NCI-H146 (cell line): ENCODE measurements around the gene DCLRE1B.
A peak's percentile ranks its signal among the peaks of the same experiment; 100 is the strongest.

Source experiments
- DNase-seq: peaks from one replicate; lab custom pipeline; 2025; lab: John Stamatoyannopoulos, UW

The DCLRE1B gene

DNA sequence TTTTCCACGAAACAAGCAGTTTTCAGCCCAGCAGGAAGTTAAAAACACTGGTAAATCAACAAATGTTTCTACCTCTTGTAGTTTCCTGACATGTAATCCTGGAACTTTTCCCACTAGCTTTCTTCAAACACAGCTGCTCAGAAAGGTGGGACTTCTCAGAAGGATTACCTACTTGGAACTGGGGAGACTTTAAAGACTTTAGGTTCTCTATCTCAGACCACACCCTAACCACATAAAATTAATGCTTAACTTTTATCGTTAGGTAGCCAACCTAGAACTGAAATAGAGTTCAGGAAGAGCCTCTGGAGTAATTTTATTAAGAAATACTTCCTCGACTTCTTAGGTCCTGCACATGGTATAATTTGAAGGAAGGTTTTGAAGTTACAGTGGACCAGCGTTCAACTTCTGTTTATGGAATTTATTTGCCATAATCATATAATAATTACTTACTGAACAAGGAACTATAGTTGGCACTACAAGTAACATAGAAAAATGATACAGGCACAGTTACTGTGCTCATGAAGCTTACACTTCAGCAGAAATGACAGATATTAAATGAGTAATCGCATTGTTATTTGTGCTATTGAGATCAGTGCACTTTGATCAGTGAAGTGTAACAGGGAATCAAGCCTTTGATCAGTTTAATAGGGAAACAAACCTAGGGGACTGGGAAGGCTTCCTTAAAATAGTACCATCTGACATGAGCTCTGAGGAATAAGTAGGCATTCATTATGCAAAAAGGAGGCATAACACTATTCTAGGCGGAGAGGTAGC, 17.5 kb upstream of the DCLRE1B start, which contains the start of gene BCL2L15:
TSS of gene BCL2L15 (minus strand) at position 180 of the 774 bp plus-strand sequence. CDS start 206 bp downstream, outside the sequence.
- DNase-seq: no peak

GRCh38 chr1:113890816-113891215, 14.3 kb upstream of the DCLRE1B start:
- no peak for DNase-seq

- no peak for DNase-seq
Measured at GRCh38 chr1:113891631-113892220, 13.4 kb upstream of the DCLRE1B start.

- no peak for DNase-seq
Measured at GRCh38 chr1:113893267-113893666, 11.9 kb upstream of the DCLRE1B start.

DNA sequence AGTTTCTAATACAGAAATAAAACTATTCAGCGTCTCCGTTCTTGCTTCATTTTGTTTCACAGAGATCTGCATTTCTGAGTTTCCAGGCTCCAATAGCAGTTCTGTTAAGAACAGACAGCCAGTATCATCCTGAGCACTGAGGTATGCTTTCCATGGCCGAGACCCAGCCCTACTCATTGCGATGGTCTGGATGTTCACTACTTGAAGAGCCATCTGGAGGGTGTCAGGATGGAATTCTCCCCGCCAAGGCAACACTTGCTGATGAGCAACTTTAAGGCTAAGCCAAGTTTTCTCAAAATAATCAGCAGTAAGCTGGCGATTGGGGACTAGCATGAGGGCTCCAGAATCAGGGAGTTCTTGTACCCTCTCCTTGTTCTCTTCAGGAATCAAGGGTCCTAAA, 10.0 kb upstream of the DCLRE1B start:
- DNase-seq: no peak

- DNase-seq: no peak
Measured at GRCh38 chr1:113895961-113896360, 9.2 kb upstream of the DCLRE1B start.

DNA sequence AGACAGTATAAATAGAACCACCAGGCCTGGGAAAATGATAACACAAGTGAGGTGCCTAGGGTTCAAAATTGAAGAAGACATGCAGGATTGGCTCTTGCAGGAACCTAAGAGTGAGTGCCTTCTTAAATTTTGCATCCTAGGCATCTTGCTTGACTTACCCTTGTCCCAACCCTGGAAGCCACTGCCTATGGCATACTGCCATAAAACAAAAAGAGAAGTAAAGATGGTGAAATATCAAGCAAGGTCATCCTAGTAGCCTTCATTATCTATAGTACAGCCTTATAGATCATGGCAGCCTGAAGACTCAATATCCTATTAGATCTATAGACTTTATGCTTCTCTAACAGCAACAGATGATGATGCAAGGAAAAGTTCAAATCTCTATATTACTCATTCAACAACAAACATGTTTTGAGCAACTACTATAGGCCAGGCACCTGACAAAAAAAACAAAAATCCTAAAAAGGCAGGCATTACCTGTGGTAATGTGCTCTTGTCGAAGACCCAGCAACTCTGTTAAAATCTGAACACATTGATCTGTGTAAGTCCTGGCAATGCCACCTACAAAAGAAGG, 6.8 kb upstream of the DCLRE1B start:
- DNase-seq: no peak

GRCh38 chr1:113899111-113899510, 6.0 kb upstream of the DCLRE1B start:
- no peak for DNase-seq

- DNase-seq: no peak
Measured at GRCh38 chr1:113901191-113901590, 3.9 kb upstream of the DCLRE1B start.

- DNase-seq: no peak
Measured at GRCh38 chr1:113903501-113904292, 1.4 kb upstream of the DCLRE1B start.

DNA sequence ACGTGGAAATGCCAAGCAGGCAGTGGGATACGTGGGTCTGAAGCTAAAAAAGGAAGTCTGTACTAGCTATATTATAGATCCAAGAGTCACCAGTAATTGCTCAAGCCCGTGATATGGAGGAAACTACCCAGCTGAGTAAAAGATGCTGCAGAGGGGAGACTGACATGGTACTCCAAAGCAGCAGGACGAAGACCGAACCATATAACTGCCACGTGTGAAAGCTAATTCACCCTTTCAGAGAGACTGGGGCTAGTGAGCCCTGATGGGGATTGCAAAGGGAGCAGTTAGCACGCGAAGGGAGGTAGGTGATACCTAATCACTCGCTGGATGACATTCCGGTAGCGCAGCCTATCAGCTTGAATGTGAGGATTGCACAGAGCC, 843 bp upstream of the DCLRE1B start:
- DNase-seq: peak; percentile 79

GRCh38 chr1:113905435-113905861, 322 bp downstream of the DCLRE1B start:
- DNase-seq: peak; percentile 65

GRCh38 chr1:113912594-113913311, 7.6 kb downstream of the DCLRE1B start:
- DNase-seq: no peak

DNA sequence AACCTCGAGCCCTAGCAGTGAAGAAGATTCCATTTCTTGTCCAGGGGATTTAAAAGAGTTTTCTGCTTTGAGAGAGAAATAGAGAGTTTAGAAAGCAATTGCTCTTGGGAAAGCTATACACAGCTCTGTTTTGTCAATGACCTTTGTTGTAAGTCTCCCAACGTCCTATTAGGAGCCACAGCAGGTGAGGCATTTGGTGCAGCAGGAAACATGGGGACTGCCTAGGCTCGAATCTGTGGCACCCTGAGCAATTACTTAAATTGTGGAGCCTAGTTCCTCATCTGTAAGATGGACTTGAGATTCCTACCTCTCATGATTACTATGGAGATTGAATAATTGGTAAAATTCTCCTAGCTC, 8.2 kb downstream of the DCLRE1B start:
- no peak for DNase-seq

- no peak for DNase-seq
Measured at GRCh38 chr1:113913887-113914664, 8.9 kb downstream of the DCLRE1B start.

GRCh38 chr1:113916974-113917373, 11.8 kb downstream of the DCLRE1B start:
- DNase-seq: no peak

- DNase-seq: no peak
Measured at GRCh38 chr1:113917400-113918082, 12.4 kb downstream of the DCLRE1B start.

GRCh38 chr1:113918243-113918642, 13.1 kb downstream of the DCLRE1B start:
- no peak for DNase-seq

DNA sequence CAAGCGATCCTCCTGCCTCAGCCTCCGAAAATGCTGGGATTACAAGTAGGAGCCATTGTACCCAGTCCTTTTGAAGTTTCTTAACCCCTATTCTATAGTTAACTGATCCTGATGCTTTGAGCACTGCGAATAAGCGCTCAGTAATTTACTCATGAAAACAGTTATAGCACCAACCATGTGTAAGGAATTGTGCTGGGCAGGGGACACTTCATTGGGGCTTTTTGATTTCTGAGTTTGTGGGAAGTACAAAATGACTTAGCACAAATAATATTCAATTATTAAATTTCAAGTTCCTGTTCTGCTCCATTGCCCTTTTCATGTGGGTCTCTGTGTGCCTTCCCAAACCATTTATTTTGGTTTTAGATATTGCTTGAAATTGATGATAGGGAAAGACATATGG, 17.8 kb downstream of the DCLRE1B start:
- DNase-seq: no peak

DNA sequence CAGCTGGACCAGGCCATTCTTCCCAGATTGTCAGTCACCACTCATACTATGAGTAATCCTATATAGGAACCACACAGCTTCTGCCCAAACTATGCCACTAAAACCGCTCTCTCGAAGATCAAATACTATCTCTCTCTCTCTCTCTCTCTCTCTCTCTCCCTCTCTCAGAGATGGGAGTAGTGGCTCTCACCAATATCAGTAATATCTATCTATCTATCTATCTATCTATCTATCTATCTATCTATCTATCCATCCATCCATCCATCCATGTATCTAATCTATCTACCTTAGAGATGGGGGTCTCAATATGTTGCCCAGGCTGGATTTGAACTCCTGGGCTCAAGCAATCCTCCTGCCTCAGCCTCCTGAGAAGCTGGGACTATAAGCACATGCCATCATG, 19.3 kb downstream of the DCLRE1B start:
- DNase-seq: no peak
